Measurements from ENCODE around the gene INVS.

- TF ChIP-seq CTCF (IDR thresholded peaks at IDR 0.05) = no peak
- TF ChIP-seq PBX3 (IDR thresholded peaks at IDR 0.05) = no peak
- no peak for TF ChIP-seq MAX (IDR thresholded peaks at IDR 0.05; ENCODE audit: low read depth)
- no peak for TF ChIP-seq SIN3A (IDR thresholded peaks at IDR 0.05; ENCODE audit: borderline replicate concordance, low read depth, low read length)
- TF ChIP-seq TAF1 (IDR thresholded peaks at IDR 0.05; ENCODE audit: borderline replicate concordance, low read depth, low read length) = no peak
- TF ChIP-seq NRF1 (IDR thresholded peaks at IDR 0.05; ENCODE audit: low read depth, low read length) = no peak
- TF ChIP-seq EZH2phosphoT487 (IDR thresholded peaks at IDR 0.05; ENCODE audit: borderline replicate concordance, low read depth) = no peak
- no peak for TF ChIP-seq POLR2AphosphoS5 (IDR thresholded peaks at IDR 0.05; ENCODE audit: low read depth, low read length)
- no peak for TF ChIP-seq RAD21 (IDR thresholded peaks at IDR 0.05; ENCODE audit: low read length)
- TF ChIP-seq USF1 (IDR thresholded peaks at IDR 0.05; ENCODE audit: borderline replicate concordance, low read depth) = no peak
- no peak for TF ChIP-seq TCF12 (IDR thresholded peaks at IDR 0.05)
- no peak for TF ChIP-seq REST (IDR thresholded peaks at IDR 0.05; ENCODE audit: low read depth, low read length)
- TF ChIP-seq CHD2 (IDR thresholded peaks at IDR 0.05; ENCODE audit: low read length, partially characterized antibody) = no peak
Observed at GRCh38 chr9:100057624-100058023, 41.4 kb upstream of the INVS start.

Data from SK-N-SH (cell line).